Mesothelial cell of epicardium (in vitro differentiated cells): ENCODE measurements around the gene AKAP13. TPM values are rescaled to one million over a fixed set of nuclear protein-coding genes. Genes with fewer than 3 reads are reported as not detected.

Experiments used
- DNase-seq, 2 experiments: peaks; one replicate each; pipeline ENCODE4 v3.0.0; 2021; ENCODE audit warnings: low spot score in 2 of 2; ENCODE audit not compliant: unreplicated experiment in 2 of 2
- H3K27ac Mint-ChIP-seq: 2 replicates; pipeline ENCODE4 v1.8.0; 2021; ENCODE audit warnings: mixed read lengths
- H3K27me3 Mint-ChIP-seq: 2 replicates; pipeline ENCODE4 v1.8.0; 2021; ENCODE audit warnings: low read depth, mixed read lengths
- H3K36me3 Mint-ChIP-seq: 2 replicates; pipeline ENCODE4 v1.8.0; 2021; ENCODE audit warnings: mixed read lengths
- H3K4me1 Mint-ChIP-seq: 2 replicates; pipeline ENCODE4 v1.8.0; 2021; ENCODE audit warnings: mixed read lengths
- H3K4me3 Mint-ChIP-seq: 2 replicates; pipeline ENCODE4 v1.8.0; 2021; ENCODE audit warnings: mild to moderate bottlenecking, moderate library complexity, mixed read lengths
- H3K9me3 Mint-ChIP-seq: 2 replicates; pipeline ENCODE4 v1.8.0; 2021; ENCODE audit warnings: mixed read lengths
- total RNA-seq: library from RNA; stranded (reverse); gene quantifications from 3 replicates; pipeline ENCODE4 v1.2.1, GENCODE V29; 2021
- TF ChIP-seq, protein P1 (sequence below): fragments of 200-600 bp; sonication (generic); IDR thresholded peaks from one replicate; pipeline ENCODE4 v1.5.0; 2021; ENCODE audit warnings: antibody characterized with exemption; ENCODE audit not compliant: unreplicated experiment

Gene AKAP13
- total RNA-seq, 1 donor from 2014 or later = 109 TPM

DNA sequence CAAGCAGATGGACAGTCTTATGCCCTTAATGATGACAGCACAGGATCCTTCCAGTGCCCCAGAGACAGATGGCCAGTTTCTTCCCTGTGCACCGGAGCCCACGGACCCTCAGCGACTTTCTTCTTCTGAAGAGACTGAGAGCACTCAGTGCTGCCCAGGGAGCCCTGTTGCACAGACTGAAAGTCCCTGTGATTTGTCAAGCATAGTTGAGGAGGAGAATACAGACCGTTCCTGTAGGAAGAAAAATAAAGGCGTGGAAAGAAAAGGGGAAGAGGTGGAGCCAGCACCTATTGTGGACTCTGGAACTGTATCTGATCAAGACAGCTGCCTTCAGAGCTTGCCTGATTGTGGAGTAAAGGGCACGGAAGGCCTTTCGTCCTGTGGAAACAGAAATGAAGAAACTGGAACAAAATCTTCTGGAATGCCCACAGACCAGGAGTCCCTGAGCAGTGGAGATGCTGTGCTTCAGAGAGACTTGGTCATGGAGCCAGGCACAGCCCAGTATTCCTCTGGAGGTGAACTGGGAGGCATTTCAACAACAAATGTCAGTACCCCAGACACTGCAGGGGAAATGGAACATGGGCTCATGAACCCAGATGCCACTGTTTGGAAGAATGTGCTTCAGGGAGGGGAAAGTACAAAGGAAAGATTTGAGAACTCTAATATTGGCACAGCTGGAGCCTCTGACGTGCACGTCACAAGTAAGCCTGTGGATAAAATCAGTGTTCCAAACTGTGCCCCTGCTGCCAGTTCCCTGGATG is 198.7 kb downstream of the AKAP13 start:
- no peaks in the 10 kb centered on the region for H3K9me3 Mint-ChIP-seq
- no peak for DNase-seq
- no peaks in the 10 kb centered on the region for H3K27me3 Mint-ChIP-seq
- no peak overlapping the region for H3K27ac Mint-ChIP-seq
- TF ChIP-seq, protein P1, sequence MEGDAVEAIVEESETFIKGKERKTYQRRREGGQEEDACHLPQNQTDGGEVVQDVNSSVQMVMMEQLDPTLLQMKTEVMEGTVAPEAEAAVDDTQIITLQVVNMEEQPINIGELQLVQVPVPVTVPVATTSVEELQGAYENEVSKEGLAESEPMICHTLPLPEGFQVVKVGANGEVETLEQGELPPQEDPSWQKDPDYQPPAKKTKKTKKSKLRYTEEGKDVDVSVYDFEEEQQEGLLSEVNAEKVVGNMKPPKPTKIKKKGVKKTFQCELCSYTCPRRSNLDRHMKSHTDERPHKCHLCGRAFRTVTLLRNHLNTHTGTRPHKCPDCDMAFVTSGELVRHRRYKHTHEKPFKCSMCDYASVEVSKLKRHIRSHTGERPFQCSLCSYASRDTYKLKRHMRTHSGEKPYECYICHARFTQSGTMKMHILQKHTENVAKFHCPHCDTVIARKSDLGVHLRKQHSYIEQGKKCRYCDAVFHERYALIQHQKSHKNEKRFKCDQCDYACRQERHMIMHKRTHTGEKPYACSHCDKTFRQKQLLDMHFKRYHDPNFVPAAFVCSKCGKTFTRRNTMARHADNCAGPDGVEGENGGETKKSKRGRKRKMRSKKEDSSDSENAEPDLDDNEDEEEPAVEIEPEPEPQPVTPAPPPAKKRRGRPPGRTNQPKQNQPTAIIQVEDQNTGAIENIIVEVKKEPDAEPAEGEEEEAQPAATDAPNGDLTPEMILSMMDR = no peak
- no peak overlapping the region for H3K4me3 Mint-ChIP-seq
- peaks cover 17% of the 10 kb centered on the region for H3K4me1 Mint-ChIP-seq
- peaks cover 23% of the 10 kb centered on the region for H3K36me3 Mint-ChIP-seq

DNA sequence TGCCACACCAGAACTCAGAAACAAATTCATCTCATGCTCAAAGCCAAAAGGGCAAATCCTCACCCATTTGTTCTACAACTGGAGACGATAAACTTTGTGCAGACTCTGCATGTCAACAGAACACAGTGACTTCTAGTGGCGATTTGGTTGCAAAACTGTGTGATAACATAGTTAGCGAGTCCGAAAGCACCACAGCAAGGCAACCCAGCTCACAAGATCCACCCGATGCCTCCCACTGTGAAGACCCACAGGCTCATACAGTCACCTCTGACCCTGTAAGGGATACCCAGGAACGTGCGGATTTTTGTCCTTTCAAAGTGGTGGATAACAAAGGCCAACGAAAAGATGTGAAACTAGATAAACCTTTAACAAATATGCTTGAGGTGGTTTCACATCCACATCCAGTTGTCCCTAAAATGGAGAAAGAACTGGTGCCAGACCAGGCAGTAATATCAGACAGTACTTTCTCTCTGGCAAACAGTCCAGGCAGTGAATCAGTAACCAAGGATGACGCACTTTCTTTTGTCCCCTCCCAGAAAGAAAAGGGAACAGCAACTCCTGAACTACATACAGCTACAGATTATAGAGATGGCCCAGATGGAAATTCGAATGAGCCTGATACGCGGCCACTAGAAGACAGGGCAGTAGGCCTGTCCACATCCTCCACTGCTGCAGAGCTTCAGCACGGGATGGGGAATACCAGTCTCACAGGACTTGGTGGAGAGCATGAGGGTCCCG is 199.7 kb downstream of the AKAP13 start:
- Mint-ChIP-seq H3K36me3 (peaks cover 22% of the 10 kb centered on the region), H3K9me3 (no peaks in the 10 kb centered on the region), H3K27ac (no peak overlapping the region), H3K4me1 (peaks cover 17% of the 10 kb centered on the region), H3K4me3 (no peak overlapping the region), H3K27me3 (no peaks in the 10 kb centered on the region)
- TF ChIP-seq, protein P1 = no peak
- DNase-seq = no peak

DNA sequence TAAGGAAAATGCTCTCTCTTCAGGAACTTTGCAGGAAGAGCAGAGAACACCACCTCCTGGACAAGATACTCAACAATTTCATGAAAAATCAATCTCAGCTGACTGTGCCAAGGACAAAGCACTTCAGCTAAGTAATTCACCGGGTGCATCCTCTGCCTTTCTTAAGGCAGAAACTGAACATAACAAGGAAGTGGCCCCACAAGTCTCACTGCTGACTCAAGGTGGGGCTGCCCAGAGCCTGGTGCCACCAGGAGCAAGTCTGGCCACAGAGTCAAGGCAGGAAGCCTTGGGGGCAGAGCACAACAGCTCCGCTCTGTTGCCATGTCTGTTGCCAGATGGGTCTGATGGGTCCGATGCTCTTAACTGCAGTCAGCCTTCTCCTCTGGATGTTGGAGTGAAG is 200.5 kb downstream of the AKAP13 start:
- Mint-ChIP-seq H3K4me3 (no peak overlapping the region), H3K9me3 (no peaks in the 10 kb centered on the region), H3K4me1 (peaks cover 17% of the 10 kb centered on the region), H3K27ac (no peak overlapping the region), H3K36me3 (peaks cover 22% of the 10 kb centered on the region), H3K27me3 (no peaks in the 10 kb centered on the region)
- TF ChIP-seq, protein P1 = no peak
- DNase-seq = no peak

DNA sequence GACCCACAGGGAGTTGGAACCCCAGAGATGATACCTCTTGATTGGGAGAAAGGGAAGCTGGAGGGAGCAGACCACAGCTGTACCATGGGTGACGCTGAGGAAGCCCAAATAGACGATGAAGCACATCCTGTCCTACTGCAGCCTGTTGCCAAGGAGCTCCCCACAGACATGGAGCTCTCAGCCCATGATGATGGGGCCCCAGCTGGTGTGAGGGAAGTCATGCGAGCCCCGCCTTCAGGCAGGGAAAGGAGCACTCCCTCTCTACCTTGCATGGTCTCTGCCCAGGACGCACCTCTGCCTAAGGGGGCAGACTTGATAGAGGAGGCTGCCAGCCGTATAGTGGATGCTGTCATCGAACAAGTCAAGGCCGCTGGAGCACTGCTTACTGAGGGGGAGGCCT is 201.1 kb downstream of the AKAP13 start:
- Mint-ChIP-seq H3K4me1 (peaks cover 17% of the 10 kb centered on the region), H3K36me3 (peaks cover 22% of the 10 kb centered on the region), H3K27ac (peak overlapping the region; percentile 33), H3K27me3 (no peaks in the 10 kb centered on the region), H3K4me3 (no peak overlapping the region), H3K9me3 (no peaks in the 10 kb centered on the region)
- TF ChIP-seq, protein P1 = no peak
- no peak for DNase-seq

DNA sequence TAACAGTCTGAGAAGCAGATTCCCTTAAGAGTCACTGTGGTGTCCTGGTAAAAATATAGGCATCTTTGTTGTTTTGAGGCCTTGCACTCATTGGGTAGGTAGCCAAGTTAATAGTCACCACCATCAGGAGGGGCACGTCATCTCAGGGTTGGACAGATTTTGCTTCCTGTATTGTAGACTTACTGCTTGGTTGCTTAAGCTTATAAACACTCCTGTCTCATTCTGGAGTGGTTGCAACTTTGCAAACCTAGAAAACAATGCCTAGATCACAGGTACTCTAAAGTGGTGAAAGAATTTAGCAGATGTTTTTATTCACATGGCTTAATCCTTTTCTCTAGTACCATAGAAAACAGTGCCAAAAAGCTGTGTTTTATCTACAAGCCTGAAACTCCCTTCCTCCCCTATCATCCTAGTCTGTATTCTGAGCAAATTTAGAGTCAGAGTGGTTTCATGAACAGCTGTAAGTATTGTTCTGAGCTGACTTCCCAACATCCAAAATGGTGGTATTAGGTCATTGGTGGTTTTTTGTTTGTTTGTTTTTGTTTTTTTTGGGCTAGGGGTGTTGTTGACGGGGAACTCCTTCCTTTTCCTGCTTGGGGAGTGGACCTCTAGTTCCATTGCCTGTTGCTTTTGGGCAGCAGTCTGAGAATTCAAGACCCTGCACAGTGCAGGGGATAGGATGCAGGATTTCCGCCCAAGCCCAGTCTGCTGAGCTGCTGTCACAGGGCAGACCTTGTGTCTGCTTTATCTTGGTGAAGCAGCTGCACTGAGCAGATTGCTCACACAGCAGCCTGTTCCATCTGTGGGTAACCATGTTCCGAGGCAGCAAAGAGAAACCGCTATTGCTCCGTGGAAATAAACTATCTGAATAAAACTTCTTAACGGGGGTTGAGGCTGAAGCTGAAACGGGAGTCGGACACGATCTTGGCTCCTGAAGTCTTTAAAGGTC is 202.0 kb downstream of the AKAP13 start:
- DNase-seq = no peak
- TF ChIP-seq, protein P1 = no peak
- Mint-ChIP-seq H3K27me3 (no peaks in the 10 kb centered on the region), H3K4me3 (peak overlapping the region; percentile 29), H3K27ac (peak overlapping the region; percentile 44), H3K4me1 (peaks cover 17% of the 10 kb centered on the region), H3K36me3 (peaks cover 27% of the 10 kb centered on the region), H3K9me3 (peaks cover 3% of the 10 kb centered on the region)
